ENCODE data around the gene VMP1.
A peak's percentile ranks its signal among the peaks of the same experiment; 100 is the strongest.

VMP1 gene

DNA sequence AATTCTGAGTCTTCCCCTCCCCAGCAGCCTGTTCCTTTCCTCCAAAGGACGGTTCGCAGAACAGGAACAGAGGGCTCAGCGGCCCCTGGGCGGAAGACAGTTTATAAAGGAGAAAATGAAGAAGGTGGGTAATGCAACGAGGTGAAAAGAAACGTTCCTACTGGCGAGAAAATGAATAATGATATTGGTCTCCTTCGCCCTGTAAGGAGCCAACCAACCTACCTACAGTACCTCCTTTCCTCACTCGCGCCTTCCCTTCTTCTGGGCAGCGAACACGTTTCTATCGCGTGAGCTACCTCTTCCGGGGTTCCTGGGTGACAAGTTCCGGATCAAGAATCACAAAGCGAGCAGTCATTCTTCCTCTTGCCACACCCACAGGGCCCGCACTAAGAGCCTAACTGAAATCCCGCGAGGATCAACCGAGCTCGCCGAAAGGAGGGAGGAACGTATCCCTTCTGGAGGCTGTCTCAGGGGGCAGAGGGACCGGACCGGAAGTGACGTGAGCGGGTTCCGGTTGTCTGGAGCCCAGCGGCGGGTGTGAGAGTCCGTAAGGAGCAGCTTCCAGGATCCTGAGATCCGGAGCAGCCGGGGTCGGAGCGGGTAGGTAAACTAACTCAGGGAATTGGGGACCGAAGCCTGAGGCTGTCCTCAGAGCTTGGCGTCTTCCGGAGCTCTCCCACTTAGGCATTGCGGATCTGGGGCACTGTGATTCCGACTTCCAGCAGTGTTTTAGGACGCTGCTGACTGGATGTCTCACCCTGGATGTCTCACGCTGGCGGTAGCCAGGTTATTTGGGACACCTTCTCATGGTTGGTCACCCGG, at the start of gene VMP1, which contains the start of gene PTRH2:
VMP1 (plus strand) TSS at position 506 of the 822 bp plus-strand sequence. CDS start 23,793 bp downstream, outside the sequence.
PTRH2 (minus strand) TSS at position 282 of the 822 bp plus-strand sequence. CDS start 9,452 bp downstream, outside the sequence.
- peak; percentile 99 for DNase-seq (ENCODE audit: low spot score)

DNA sequence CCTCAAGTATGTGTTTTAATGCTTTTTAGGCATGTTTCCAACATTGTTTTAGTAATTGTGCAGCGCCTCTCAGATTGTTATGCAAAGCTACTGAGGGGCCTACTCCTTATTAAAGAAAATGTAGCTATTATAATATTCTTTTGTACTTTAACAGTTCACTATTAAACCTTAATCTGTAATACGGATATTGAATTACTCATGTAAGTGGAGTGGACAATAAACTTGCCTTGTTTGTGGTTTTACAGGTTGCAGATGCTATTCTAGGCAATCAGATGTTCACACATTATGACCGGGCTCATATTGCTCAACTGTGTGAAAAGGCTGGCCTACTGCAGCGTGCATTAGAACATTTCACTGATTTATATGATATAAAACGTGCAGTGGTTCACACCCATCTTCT, 41.2 kb upstream of the VMP1 start:
- no peak for DNase-seq (ENCODE audit: low spot score)

- peak; percentile 66 for DNase-seq (ENCODE audit: low spot score)
Observed at GRCh38 chr17:59668816-59669215, 38.6 kb upstream of the VMP1 start.

DNA sequence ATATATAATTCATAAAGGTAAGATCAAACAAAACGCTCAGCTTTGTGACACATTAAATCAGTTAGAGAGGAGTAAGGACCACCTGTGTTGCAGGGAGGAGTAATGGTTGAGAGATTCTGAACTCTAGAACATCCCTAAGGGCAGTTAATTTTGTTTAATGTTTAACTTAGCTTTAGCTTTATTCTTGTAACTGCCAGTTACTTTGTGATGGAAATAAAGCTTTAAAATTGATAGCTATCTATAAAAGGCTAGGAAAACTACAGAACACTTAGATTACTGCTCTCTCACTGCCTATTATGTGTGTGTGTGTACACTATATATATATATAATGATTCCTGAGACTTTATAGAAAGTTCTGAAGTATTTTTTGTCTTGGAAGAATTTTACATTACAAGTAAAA, 38.0 kb upstream of the VMP1 start:
- no peak for DNase-seq (ENCODE audit: low spot score)

GRCh38 chr17:59669944-59670343, 37.5 kb upstream of the VMP1 start:
- no peak for DNase-seq (ENCODE audit: low spot score)

GRCh38 chr17:59671386-59671785, 36.1 kb upstream of the VMP1 start:
- no peak for DNase-seq (ENCODE audit: low spot score)

DNA sequence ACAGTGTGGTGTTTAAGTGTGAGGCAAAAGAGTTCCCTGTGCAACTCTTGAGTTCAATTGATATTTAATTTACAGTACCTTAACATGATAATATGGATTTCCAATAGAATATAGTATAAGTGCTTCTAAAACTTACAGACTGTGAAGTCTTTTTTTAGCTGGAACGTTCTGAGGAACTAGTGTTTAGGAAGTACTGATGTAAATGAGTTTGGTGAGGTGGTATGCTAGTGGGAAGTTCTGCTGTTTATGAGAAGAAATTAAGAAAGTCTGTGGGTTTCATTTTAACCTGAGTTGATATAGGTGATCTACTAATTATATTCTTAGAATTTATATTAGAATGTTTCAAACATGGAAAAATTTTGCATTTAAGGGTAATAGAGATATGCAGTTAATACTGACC, 32.2 kb upstream of the VMP1 start:
- DNase-seq (ENCODE audit: low spot score) = no peak

DNA sequence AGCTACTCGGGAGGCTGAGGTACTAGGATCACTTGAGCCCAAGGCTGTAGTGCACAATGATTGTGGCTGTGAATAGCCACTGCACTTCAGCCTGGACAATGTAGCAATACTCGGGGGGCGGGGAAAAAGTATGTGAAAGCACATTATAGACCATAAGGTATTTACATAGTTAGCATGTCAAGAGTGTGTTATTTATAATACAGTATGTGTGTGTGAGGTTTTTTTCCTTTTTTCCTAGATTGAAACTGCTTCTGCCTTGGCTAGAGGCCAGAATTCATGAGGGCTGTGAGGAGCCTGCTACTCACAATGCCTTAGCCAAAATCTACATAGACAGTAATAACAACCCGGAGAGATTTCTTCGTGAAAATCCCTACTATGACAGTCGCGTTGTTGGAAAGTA, 30.7 kb upstream of the VMP1 start:
- DNase-seq (ENCODE audit: low spot score) = peak; percentile 10

DNA sequence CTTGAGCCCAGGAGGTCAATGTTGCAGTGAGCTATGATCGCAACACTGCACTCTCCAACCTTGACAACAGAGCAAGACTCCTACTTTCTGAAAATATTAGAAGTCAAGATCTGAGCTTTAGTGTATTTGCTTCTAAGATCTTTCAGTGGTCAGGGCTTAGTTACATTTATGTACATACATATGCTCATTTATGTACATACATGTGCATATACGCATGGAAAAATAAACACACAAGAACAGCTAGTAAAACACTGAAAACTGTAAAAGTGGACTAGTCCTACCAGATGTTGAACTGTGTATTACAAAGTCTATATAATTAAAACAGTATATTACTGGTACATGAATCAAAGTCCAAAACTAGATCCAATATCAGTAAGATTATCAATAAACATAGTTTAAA, 28.5 kb upstream of the VMP1 start:
- DNase-seq (ENCODE audit: low spot score) = no peak

- peak; percentile 34 for DNase-seq (ENCODE audit: low spot score)
Observed at GRCh38 chr17:59680314-59680713, 27.1 kb upstream of the VMP1 start.

DNA sequence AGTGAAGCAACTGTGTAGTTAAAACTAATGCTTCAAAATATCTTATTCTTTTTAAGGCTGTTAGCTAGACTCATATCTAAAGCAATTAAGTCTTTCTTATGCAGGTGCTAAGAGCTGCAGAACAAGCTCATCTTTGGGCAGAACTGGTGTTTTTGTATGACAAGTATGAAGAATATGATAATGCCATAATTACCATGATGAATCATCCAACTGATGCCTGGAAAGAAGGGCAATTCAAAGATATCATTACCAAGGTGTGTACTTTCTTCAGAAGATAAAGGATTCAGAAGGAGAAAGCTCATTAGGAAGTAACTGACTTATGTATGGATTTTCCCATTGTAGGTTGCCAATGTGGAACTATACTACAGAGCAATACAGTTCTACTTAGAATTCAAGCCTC, 24.2 kb upstream of the VMP1 start:
- DNase-seq (ENCODE audit: low spot score) = no peak

DNA sequence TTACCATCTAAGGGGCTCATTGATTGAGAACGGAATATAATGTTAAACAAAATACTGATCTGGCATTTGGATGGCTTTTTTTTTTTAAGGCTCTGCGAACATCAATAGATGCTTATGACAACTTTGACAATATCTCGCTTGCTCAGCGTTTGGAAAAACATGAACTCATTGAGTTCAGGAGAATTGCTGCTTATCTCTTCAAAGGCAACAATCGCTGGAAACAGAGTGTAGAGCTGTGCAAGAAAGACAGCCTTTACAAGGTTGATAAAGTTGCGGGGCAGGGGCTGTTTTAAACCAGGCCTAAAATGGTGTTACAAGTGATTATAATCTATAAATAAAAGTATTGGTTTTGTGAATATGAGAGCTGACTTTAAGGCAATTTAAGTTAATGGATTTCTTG, 22.5 kb upstream of the VMP1 start:
- DNase-seq (ENCODE audit: low spot score) = no peak

DNA sequence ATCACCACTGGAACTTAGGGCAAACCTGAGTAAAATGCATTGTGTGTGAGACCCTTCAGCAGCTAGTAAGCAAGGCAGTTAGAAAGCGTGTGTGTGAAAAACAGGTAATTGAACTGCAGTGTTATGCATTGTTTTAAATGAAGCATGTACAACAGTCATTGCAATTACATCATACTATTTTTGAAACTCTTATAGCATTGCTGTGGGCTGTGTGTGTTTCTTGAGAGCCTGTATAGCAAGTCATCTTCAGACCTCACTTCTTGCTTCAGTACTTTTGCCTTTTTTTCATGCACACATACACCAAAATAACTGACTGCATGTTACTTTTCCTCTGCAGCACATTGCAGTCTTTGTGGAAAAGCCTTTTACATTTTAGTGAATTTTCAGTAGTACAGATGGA, 19.4 kb upstream of the VMP1 start:
- no peak for DNase-seq (ENCODE audit: low spot score)

DNA sequence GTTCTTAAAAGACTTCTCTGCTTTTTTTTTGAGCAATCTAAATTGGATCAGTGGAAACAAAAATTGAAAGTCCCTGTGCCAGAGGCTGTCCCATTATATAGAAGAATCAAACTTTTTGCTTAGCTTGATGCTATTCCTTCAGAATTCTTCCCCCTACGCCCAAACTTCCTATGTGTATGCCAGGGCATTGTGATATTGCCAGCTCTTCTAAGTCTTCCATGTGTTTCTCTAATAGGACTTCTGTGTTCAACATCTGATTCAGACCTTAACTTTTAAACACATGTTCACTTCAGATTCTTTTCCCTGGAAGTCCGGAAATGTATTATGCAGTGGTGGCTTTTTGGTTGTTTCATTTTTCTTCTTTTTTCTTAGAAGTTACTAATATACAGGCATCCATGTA, 19.0 kb upstream of the VMP1 start:
- DNase-seq (ENCODE audit: low spot score) = no peak

DNA sequence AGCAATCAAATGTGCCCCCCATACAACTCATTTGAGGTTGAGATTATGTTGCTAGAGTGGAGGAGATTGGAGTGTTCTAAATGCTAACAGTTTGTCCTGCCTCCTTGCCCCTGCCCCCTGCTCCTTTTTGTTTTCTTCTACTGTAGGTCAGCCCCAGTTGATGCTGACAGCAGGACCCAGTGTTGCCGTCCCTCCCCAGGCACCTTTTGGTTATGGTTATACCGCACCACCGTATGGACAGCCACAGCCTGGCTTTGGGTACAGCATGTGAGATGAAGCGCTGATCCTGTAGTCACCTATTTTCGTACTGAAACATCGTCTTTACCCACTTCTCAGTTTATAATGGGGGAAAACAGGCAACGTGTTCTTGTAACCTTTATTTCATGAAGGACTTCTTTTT, 13.9 kb upstream of the VMP1 start:
- DNase-seq (ENCODE audit: low spot score) = no peak

- no peak for DNase-seq (ENCODE audit: low spot score)
Observed at GRCh38 chr17:59694344-59694743, 13.1 kb upstream of the VMP1 start.

DNA sequence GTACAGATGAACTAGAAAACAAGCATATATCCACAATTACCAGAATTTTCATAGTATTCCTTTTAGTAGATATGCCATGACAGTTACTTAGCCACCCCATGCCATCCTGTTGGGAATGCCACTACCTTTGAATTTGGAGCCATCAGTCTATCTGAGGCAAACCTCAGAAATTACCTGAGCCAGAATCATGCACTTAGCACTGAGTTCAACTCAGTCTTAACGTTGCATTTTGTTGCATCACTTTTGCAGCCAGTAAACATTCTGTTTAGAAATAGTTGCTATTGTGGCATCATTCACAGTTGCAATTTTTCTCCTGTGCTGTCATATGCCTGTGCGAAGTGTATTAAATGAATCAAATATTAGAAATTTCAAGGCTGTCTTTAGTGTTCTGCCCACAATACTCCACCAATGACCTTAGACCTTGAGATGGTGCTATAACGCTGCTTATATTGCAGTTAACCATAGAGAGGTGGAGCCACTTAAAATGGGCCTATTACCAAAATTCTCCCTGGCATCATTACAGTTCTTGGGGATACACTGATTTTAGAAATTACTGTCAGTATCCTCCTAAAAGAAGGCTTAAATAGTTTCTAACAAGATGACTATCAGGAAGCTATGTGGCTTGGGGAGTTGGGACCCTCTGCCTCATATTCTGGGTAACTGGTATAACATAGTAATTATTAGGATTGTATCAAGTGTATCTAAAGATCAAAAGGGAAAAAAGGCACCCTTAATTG, 11.3 kb upstream of the VMP1 start:
- DNase-seq (ENCODE audit: low spot score) = no peak

DNA sequence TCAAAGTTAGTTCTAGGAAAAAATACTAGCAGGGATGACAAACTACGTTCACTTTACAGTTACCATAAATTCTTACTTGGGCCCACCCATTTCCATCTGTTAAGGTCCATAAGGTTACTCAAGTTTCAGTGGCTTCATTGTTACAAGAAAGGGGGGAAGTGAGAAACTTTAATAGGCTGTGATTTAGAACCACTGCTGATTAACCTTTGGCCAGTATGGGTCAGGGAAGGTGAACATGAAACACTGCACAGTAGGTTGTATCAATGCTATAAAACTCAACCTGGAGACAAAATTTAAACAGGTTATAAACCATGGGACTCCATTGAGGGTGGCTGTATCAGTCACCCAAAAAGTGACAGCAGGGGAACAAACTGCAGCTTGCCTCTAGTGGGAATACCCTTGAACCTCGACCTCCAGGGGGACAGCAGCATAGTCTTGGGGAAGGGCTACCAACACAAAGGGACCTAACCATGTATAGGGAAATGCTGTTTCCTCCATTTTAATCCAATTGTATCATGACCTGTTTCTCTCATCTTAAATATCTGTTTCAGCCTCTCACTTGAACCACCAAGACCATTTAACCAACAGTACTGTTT, 10.7 kb upstream of the VMP1 start:
- no peak for DNase-seq (ENCODE audit: low spot score)

GRCh38 chr17:59698143-59698542, 9.3 kb upstream of the VMP1 start:
- no peak for DNase-seq (ENCODE audit: low spot score)

DNA sequence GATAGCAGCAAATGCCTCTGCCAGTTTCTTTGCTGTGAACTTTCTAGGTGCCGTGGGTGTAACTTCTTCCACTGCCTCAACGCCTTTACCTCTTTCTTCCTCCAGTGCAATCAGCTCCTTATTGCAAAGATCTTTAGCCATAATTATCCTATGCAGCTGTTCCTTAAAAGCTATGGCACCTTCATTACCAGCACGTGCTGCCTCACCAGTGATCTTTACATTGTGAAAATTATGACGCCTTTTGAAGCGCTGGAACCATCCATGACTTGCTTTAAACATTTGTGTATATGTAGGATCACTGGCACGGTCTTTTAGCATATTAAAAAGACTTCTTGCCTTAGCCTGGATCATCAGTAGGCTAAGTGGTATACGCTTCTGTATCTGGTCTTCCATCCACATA, 8.2 kb upstream of the VMP1 start:
- DNase-seq (ENCODE audit: low spot score) = no peak

DNA sequence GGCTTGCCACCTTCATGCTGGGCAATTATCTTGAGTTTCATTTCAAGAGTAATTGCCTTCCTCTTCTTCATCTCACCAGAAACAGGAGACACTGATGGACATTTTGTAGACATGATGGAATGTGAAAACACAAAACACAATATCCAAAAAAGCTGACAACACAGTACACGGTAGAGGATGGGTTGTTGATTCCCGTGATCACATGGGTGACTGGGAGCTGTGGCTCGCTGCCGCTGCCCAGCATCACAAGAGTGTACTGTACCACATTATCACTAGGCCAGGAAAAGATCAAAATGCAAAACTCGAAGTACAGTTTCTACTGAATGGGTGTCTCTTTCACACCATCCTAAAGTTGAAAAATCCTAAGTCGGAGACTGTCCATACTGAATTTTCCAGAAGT, 7.7 kb upstream of the VMP1 start:
- DNase-seq (ENCODE audit: low spot score) = no peak

DNA sequence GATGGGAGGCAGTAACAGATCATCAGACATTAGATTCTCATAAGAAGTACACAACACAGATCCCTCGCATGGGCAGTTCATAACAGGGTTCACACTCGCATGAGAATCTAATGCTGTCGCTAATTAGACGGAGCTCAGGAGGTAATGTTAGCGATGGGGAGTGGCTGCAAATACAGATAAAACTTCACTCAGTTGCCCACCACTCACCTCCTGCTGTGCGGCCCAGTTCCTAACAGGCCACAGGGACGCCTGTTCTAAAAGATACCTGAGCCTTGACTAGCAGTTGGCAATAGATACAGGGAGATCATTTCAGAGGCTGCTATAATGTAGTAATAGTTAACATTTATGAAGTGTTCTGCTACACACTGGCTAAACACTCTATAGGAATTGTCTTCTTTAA, 5.2 kb upstream of the VMP1 start:
- no peak for DNase-seq (ENCODE audit: low spot score)

GRCh38 chr17:59707971-59708430, 547 bp downstream of the VMP1 start:
- DNase-seq (ENCODE audit: low spot score) = no peak
